Neural progenitor cell (in vitro differentiated cells): ENCODE measurements around the gene FIG4.

Experiments used
- CTCF ChIP-seq: fragments of 200-600 bp; sonication (generic); IDR thresholded peaks from 2 replicates; pipeline ENCODE4 v1.5.1; 2017; ENCODE audit warnings: antibody characterized with exemption, mild to moderate bottlenecking
- EZH2 ChIP-seq: fragments of 200-600 bp; sonication (generic); IDR thresholded peaks from 2 replicates; pipeline ENCODE4 v1.6.1; 2017; ENCODE audit warnings: antibody characterized with exemption, mild to moderate bottlenecking, moderate library complexity

GRCh38 chr6:109783250-109783986 lies 92.3 kb downstream of the FIG4 start:
- TF ChIP-seq CTCF, result peak; percentile 77
- no peak for TF ChIP-seq EZH2
